ENCODE results near the gene LILRB2.
A peak's percentile ranks its signal among the peaks of the same experiment; 100 is the strongest.
"Not testable (repeated sequence)": the region's sequence is repeated elsewhere in the genome, so short reads cannot be mapped to it uniquely, and the experiment has no call there.

The LILRB2 gene

GRCh38 chr19:54277111-54277615, 3.7 kb downstream of the LILRB2 start:
- H3K4me3 ChIP-seq (ENCODE audit: low read depth, low read length); DNase-seq (ENCODE audit: low read depth); in situ Hi-C loops (cut with HindIII; ENCODE audit: low sequenced_read_pairs): not testable (repeated sequence)

- no peak for TF ChIP-seq CTCF (IDR thresholded peaks at IDR 0.05; ENCODE audit: low read depth, low read length, missing control alignments)
- no peak overlapping the region for H3K4me3 ChIP-seq (ENCODE audit: low read depth, low read length)
- in situ Hi-C loops (cut with HindIII; ENCODE audit: low sequenced_read_pairs) = no loop called here
- DNase-seq (ENCODE audit: low read depth) = no peak
Observed at GRCh38 chr19:54275951-54276350, 5.0 kb downstream of the LILRB2 start.

- H3K4me3 ChIP-seq (ENCODE audit: low read depth, low read length); in situ Hi-C loops (cut with HindIII; ENCODE audit: low sequenced_read_pairs); DNase-seq (ENCODE audit: low read depth): not testable (repeated sequence)
Observed at GRCh38 chr19:54274516-54274915, 6.4 kb downstream of the LILRB2 start.

GRCh38 chr19:54273821-54274220, 7.1 kb downstream of the LILRB2 start:
- no peak for DNase-seq (ENCODE audit: low read depth)
- in situ Hi-C loops (cut with HindIII; ENCODE audit: low sequenced_read_pairs) = no loop called here
- TF ChIP-seq CTCF (IDR thresholded peaks at IDR 0.05; ENCODE audit: low read depth, low read length, missing control alignments) = no peak
- no peak overlapping the region for H3K4me3 ChIP-seq (ENCODE audit: low read depth, low read length)

- DNase-seq (ENCODE audit: low read depth); H3K4me3 ChIP-seq (ENCODE audit: low read depth, low read length); in situ Hi-C loops (cut with HindIII; ENCODE audit: low sequenced_read_pairs): not testable (repeated sequence)
Observed at GRCh38 chr19:54272181-54272580, 8.7 kb downstream of the LILRB2 start.

- DNase-seq (ENCODE audit: low read depth); in situ Hi-C loops (cut with HindIII; ENCODE audit: low sequenced_read_pairs); H3K4me3 ChIP-seq (ENCODE audit: low read depth, low read length): not testable (repeated sequence)
Observed at GRCh38 chr19:54271587-54271986, 9.3 kb downstream of the LILRB2 start.

GRCh38 chr19:54271106-54271505, 9.8 kb downstream of the LILRB2 start:
- no peak overlapping the region for H3K4me3 ChIP-seq (ENCODE audit: low read depth, low read length)
- no peak for TF ChIP-seq CTCF (IDR thresholded peaks at IDR 0.05; ENCODE audit: low read depth, low read length, missing control alignments)
- no peak for DNase-seq (ENCODE audit: low read depth)
- in situ Hi-C loops (cut with HindIII; ENCODE audit: low sequenced_read_pairs) = no loop called here

GRCh38 chr19:54268936-54269335, 12.0 kb downstream of the LILRB2 start:
- in situ Hi-C loops (cut with HindIII; ENCODE audit: low sequenced_read_pairs) = no loop called here
- DNase-seq (ENCODE audit: low read depth) = no peak
- no peak for TF ChIP-seq CTCF (IDR thresholded peaks at IDR 0.05; ENCODE audit: low read depth, low read length, missing control alignments)
- H3K4me3 ChIP-seq (ENCODE audit: low read depth, low read length) = no peak overlapping the region

- DNase-seq (ENCODE audit: low read depth) = peak; percentile 41
- in situ Hi-C loops (cut with HindIII; ENCODE audit: low sequenced_read_pairs) = no loop called here
- TF ChIP-seq CTCF (IDR thresholded peaks at IDR 0.05; ENCODE audit: low read depth, low read length, missing control alignments) = peak; percentile 73
- H3K4me3 ChIP-seq (ENCODE audit: low read depth, low read length) = no peak overlapping the region
Observed at GRCh38 chr19:54266133-54266532, 14.8 kb downstream of the LILRB2 start.

Measured in astrocyte of the cerebellum (primary cell).